Ammon's horn (tissue), 1 donor: Measurements from ENCODE around the gene ATP10B.
"Not testable (repeated sequence)": the region's sequence is repeated elsewhere in the genome, so short reads cannot be mapped to it uniquely, and the experiment has no call there.

Source experiments
- DNase-seq: peaks from one replicate; pipeline ENCODE4 v3.0.0-alpha.2; 2016; ENCODE audit warnings: low spot score

ATP10B gene

GRCh38 chr5:160750938-160751657 lies 100.9 kb downstream of the ATP10B start:
- DNase-seq = no peak

- no peak for DNase-seq
Measured at GRCh38 chr5:160749682-160750081, 102.3 kb downstream of the ATP10B start.

- no peak for DNase-seq
Measured at GRCh38 chr5:160749026-160749425, 103.0 kb downstream of the ATP10B start.

- DNase-seq = peak; percentile 35
Measured at GRCh38 chr5:160747987-160748386, 104.0 kb downstream of the ATP10B start.

GRCh38 chr5:160747559-160747958 lies 104.5 kb downstream of the ATP10B start:
- DNase-seq = no peak

GRCh38 chr5:160744268-160745101 lies 107.5 kb downstream of the ATP10B start:
- DNase-seq = no peak

- no peak for DNase-seq
Measured at GRCh38 chr5:160743027-160743426, 109.0 kb downstream of the ATP10B start.

GRCh38 chr5:160742446-160742845 lies 109.6 kb downstream of the ATP10B start:
- no peak for DNase-seq

- no peak for DNase-seq
Measured at GRCh38 chr5:160727296-160727997, 124.6 kb downstream of the ATP10B start.

- DNase-seq = no peak
Measured at GRCh38 chr5:160726721-160727120, 125.3 kb downstream of the ATP10B start.

- no peak for DNase-seq
Measured at GRCh38 chr5:160720822-160721221, 131.2 kb downstream of the ATP10B start.

GRCh38 chr5:160715508-160715907 lies 136.5 kb downstream of the ATP10B start:
- not testable (repeated sequence) for DNase-seq

- no peak for DNase-seq
Measured at GRCh38 chr5:160703547-160704189, 148.3 kb downstream of the ATP10B start.

GRCh38 chr5:160702934-160703333 lies 149.1 kb downstream of the ATP10B start:
- DNase-seq = no peak

- DNase-seq = no peak
Measured at GRCh38 chr5:160702311-160702803, 149.7 kb downstream of the ATP10B start.

GRCh38 chr5:160701403-160701802 lies 150.6 kb downstream of the ATP10B start:
- DNase-seq = no peak

GRCh38 chr5:160699301-160699700 lies 152.7 kb downstream of the ATP10B start:
- no peak for DNase-seq

GRCh38 chr5:160697281-160697680 lies 154.7 kb downstream of the ATP10B start:
- peak; percentile 48 for DNase-seq

- no peak for DNase-seq
Measured at GRCh38 chr5:160694896-160695295, 157.1 kb downstream of the ATP10B start.

GRCh38 chr5:160693831-160694465 lies 158.1 kb downstream of the ATP10B start:
- DNase-seq = no peak

- DNase-seq = no peak
Measured at GRCh38 chr5:160692271-160692670, 159.7 kb downstream of the ATP10B start.
